ENCODE data around the gene GPR18. TPM values are rescaled to one million over a fixed set of nuclear protein-coding genes. Genes with fewer than 3 reads are reported as not detected.

The GPR18 gene
- total and polyA plus RNA-seq, 7 experiments from 2014 or later, result 11.5 to 40.4 (median 27.9) TPM

DNA sequence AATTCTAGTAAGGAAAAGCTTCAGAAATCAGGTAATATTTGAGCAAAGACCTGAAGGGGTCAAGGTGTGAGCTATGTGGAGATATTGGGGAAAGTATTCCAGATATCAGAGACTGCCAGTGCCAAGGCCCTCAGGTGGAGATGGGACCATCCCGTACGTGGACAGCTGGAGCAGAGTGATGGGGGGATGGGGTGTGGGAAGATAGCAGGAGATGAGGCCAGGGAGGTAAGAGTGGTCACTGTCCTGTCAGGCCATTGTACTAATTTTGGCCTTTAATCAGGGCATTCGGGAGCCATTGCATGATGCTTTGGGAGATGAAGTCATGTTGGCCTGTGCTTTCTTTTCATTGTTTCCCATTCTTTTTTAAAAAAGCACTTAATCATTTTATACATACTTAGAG, 13.1 kb upstream of the GPR18 start:
- H3K4me1 ChIP-seq (ENCODE audit: control insufficient read depth in 2 of 2, insufficient read depth in 2 of 2, low read length in 2 of 2), result peaks cover 42 to 59% of the 10 kb centered on the region in 2 donors
- ChIA-PET CTCF (interaction anchor here (0.6 to 10.8 kb wide), 18 partner anchors 12 to 166 kb away, joined by 3 to 258 read pairs (median 14); partner anchors contain the start of genes GPR183 and UBAC2), POLR2A (interaction anchor here (0.7 to 7.4 kb wide), 24 partner anchors 20 to 231 kb away, joined by 3 to 94 read pairs (median 6); partner anchors contain the start of genes GPR183 and UBAC2)
- Mint-ChIP-seq H3K4me3 (peak overlapping the region in 6 of 10 donors; percentile 1 to 70 (median 49)), H3K4me1 (peaks cover 39 to 75% (median 66%) of the 10 kb centered on the region in 7 donors), H3K9me3 (peaks cover 0 to 6% (median 3%) of the 10 kb centered on the region in 11 donors), H3K27ac (peak overlapping the region in 8 of 9 donors; percentile 90 to 95 (median 92)), H3K27me3 (no peaks in the 10 kb centered on the region), H3K36me3 (peaks cover 4 to 36% (median 26%) of the 10 kb centered on the region in 5 donors)
- peak overlapping the region; percentile 46 for H3K27ac ChIP-seq (ENCODE audit: low read depth, low read length)
- ATAC-seq, result no peak
- peaks cover 0 to 10% (median 3%) of the 10 kb centered on the region in 3 experiments for H3K36me3 ChIP-seq (ENCODE audit: control insufficient read depth in 2 of 3, insufficient read depth in 3 of 3, low read length in 3 of 3)
- H3K9me3 ChIP-seq (ENCODE audit: control insufficient read depth in 2 of 3, low read length in 3 of 3), result peaks cover 0 to 7% (median 0%) of the 10 kb centered on the region in 3 experiments
- DNase-seq, result no peak
- no peak overlapping the region for H3K4me3 ChIP-seq (ENCODE audit: low read length)
- H3K27me3 ChIP-seq (ENCODE audit: control insufficient read depth in 2 of 2, insufficient read depth in 2 of 2, low read length in 2 of 2), result no peaks in the 10 kb centered on the region
- intact Hi-C loops (cut with micrococcal nuclease), result loop anchor here in 1 of 2 donors (5.0 kb wide), 1 partner anchor 36 kb away; the partner anchor contains the start of gene GPR183

DNA sequence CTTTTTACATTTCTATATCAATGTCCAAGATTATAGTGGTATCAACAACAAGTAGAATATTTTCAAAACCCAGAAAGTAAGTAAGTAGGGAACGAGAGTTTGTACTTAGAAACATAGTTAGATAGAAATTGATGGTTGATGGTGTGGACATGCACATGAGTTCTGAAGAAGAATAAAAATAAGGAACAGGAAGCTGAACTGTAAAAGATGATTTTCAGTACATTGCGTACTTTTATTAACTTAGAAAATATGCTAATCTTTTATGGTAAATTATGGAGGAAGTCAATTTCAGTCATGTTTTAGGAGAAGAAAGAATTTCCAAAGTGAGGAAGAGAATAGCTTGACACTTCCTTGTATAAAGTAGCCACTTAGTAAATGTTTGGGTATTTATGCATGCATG, 12.3 kb upstream of the GPR18 start:
- intact Hi-C loops (cut with micrococcal nuclease), result loop anchor here (1.0 to 5.0 kb wide), 2 partner anchors 12 to 37 kb away; partner anchors contain the start of gene GPR183 (in 1 of the 2)
- H3K27ac ChIP-seq (ENCODE audit: low read depth, low read length), result peak overlapping the region; percentile 46
- CTCF ChIA-PET, result interaction anchor here (0.7 to 10.8 kb wide), 40 partner anchors 9 to 965 kb away, joined by 3 to 258 read pairs (median 7); partner anchors contain the start of genes GPR183 and UBAC2
- Mint-ChIP-seq H3K27me3 (no peaks in the 10 kb centered on the region), H3K27ac (peak overlapping the region in 8 of 9 donors; percentile 78 to 94 (median 92)), H3K4me1 (peaks cover 36 to 73% (median 65%) of the 10 kb centered on the region in 7 donors), H3K4me3 (peak overlapping the region in 6 of 10 donors; percentile 3 to 52 (median 18)), H3K36me3 (peaks cover 4 to 37% (median 26%) of the 10 kb centered on the region in 5 donors), H3K9me3 (peaks cover 0 to 6% (median 3%) of the 10 kb centered on the region in 11 donors)
- no peak overlapping the region for H3K4me3 ChIP-seq (ENCODE audit: low read length)
- H3K36me3 ChIP-seq (ENCODE audit: control insufficient read depth in 2 of 3, insufficient read depth in 3 of 3, low read length in 3 of 3), result peaks cover 0 to 10% (median 3%) of the 10 kb centered on the region in 3 experiments
- no peak for DNase-seq
- H3K9me3 ChIP-seq (ENCODE audit: control insufficient read depth in 2 of 3, low read length in 3 of 3), result peaks cover 0 to 7% (median 0%) of the 10 kb centered on the region in 3 experiments
- ATAC-seq, result peak; percentile 6
- H3K27me3 ChIP-seq (ENCODE audit: control insufficient read depth in 2 of 2, insufficient read depth in 2 of 2, low read length in 2 of 2), result no peaks in the 10 kb centered on the region
- POLR2A ChIA-PET, result interaction anchor here (0.6 to 7.4 kb wide), 33 partner anchors 13 to 226 kb away, joined by 3 to 94 read pairs (median 4); partner anchors contain the start of genes GPR183 and UBAC2
- H3K4me1 ChIP-seq (ENCODE audit: control insufficient read depth in 2 of 2, insufficient read depth in 2 of 2, low read length in 2 of 2), result peaks cover 37 to 56% of the 10 kb centered on the region in 2 donors

DNA sequence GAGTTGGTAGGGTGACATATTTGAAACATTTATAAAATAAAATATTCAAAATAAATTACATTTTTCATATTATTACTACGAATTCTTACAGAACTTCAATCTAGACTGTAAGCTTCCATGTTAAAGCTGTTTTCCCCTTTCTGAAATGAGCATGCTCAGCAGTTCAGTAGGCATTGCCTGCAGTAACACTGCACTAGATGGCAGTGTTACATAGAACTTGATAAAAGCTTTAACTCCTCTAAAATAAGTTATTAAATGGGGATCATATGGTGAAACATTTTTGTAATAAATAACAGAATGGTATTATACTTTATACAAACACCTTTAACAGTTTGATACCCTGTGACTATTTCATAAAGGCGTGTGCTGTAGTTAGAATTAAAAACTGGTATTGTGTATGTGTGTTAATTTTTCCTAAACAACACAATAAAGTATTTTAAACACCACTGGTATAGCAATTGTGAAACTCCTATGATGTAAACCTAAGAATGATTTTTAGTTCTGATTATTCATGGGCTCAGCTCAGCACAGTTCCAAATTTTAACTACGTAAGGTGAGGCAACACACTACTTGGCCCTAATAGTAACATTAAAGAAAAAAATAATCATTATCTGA, 11.6 kb upstream of the GPR18 start:
- peaks cover 4 to 35% (median 20%) of the 10 kb centered on the region in 5 donors for H3K36me3 Mint-ChIP-seq
- H3K4me3 Mint-ChIP-seq, result peak overlapping the region in 1 of 10 donors; percentile 52
- Histone ChIP-seq H3K27me3 (ENCODE audit: control insufficient read depth in 2 of 2, insufficient read depth in 2 of 2, low read length in 2 of 2) (no peaks in the 10 kb centered on the region), H3K9me3 (ENCODE audit: control insufficient read depth in 2 of 3, low read length in 3 of 3) (peaks cover 0 to 7% (median 0%) of the 10 kb centered on the region in 3 experiments), H3K36me3 (ENCODE audit: control insufficient read depth in 2 of 3, insufficient read depth in 3 of 3, low read length in 3 of 3) (peaks cover 0 to 10% (median 3%) of the 10 kb centered on the region in 3 experiments), H3K27ac (ENCODE audit: low read depth, low read length) (peak overlapping the region; percentile 46), H3K4me1 (ENCODE audit: control insufficient read depth in 2 of 2, insufficient read depth in 2 of 2, low read length in 2 of 2) (peaks cover 38 to 54% of the 10 kb centered on the region in 2 donors), H3K4me3 (ENCODE audit: low read length) (no peak overlapping the region)
- H3K27me3 Mint-ChIP-seq, result no peaks in the 10 kb centered on the region
- DNase-seq, result peak in 7 of 9 donors; percentile 51 to 71 (median 58)
- peak; percentile 84 for ATAC-seq
- H3K27ac Mint-ChIP-seq, result peak overlapping the region in 8 of 9 donors; percentile 63 to 94 (median 92)
- intact Hi-C loops (cut with micrococcal nuclease), result loop anchor here (1.0 to 10.0 kb wide), 20 partner anchors 13 to 1245 kb away; partner anchors contain the start of genes GPR183 (in 2 of the 2) and PCCA (in 1 of the 2)
- peaks cover 35 to 73% (median 65%) of the 10 kb centered on the region in 7 donors for H3K4me1 Mint-ChIP-seq
- peaks cover 0 to 6% (median 3%) of the 10 kb centered on the region in 11 donors for H3K9me3 Mint-ChIP-seq
- POLR2A ChIA-PET, result interaction anchor here (0.5 to 7.4 kb wide), 42 partner anchors 9 to 232 kb away, joined by 3 to 94 read pairs (median 4); partner anchors contain the start of genes GPR183 and UBAC2
- CTCF ChIA-PET, result interaction anchor here (0.6 to 10.8 kb wide), 61 partner anchors 8 to 966 kb away, joined by 3 to 258 read pairs (median 5); partner anchors contain the start of genes GPR18, GPR183 and UBAC2

DNA sequence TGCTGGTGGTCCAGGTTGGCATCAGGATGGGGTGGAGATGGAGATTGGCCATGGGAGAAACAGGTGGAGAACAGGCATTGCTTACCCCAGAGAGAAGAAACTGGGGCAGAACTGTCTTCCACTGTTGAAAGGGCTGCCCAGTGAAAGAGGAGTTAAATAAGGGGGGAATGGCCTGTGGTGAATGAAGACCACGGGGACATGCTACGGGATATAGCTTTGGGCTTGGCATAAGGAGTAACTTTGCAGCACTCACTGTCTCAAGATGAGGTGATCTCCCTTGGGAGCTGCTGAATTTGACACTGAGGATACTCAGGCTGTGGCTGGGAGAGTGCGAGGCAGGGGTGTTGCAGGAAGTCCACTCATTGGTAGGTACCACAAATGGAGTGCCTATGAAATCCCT, 10.6 kb upstream of the GPR18 start:
- intact Hi-C loops (cut with micrococcal nuclease), result loop anchor here (1.0 to 10.0 kb wide), 18 partner anchors 38 to 1246 kb away; partner anchors contain the start of genes GPR183 (in 1 of the 2) and PCCA (in 1 of the 2)
- Histone ChIP-seq H3K4me1 (ENCODE audit: control insufficient read depth in 2 of 2, insufficient read depth in 2 of 2, low read length in 2 of 2) (peaks cover 38 to 54% of the 10 kb centered on the region in 2 donors), H3K4me3 (ENCODE audit: low read length) (no peak overlapping the region), H3K27me3 (ENCODE audit: control insufficient read depth in 2 of 2, insufficient read depth in 2 of 2, low read length in 2 of 2) (no peaks in the 10 kb centered on the region), H3K9me3 (ENCODE audit: control insufficient read depth in 2 of 3, low read length in 3 of 3) (peaks cover 0 to 7% (median 0%) of the 10 kb centered on the region in 3 experiments), H3K27ac (ENCODE audit: low read depth, low read length) (peak overlapping the region; percentile 24), H3K36me3 (ENCODE audit: control insufficient read depth in 2 of 3, insufficient read depth in 3 of 3, low read length in 3 of 3) (peaks cover 0 to 10% (median 3%) of the 10 kb centered on the region in 3 experiments)
- Mint-ChIP-seq H3K9me3 (peaks cover 0 to 6% (median 3%) of the 10 kb centered on the region in 11 donors), H3K4me1 (peaks cover 34 to 74% (median 65%) of the 10 kb centered on the region in 7 donors), H3K4me3 (no peak overlapping the region), H3K27ac (peak overlapping the region in 8 of 9 donors; percentile 14 to 76 (median 66)), H3K36me3 (peaks cover 4 to 32% (median 15%) of the 10 kb centered on the region in 5 donors), H3K27me3 (no peaks in the 10 kb centered on the region)
- POLR2A ChIA-PET, result interaction anchor here (0.6 to 7.4 kb wide), 25 partner anchors 11 to 166 kb away, joined by 3 to 94 read pairs (median 5); partner anchors contain the start of genes GPR183 and UBAC2
- CTCF ChIA-PET, result interaction anchor here (0.6 to 10.8 kb wide), 37 partner anchors 10 to 966 kb away, joined by 3 to 258 read pairs (median 5); partner anchors contain the start of genes GPR18, GPR183 and UBAC2
- DNase-seq (no peak), ATAC-seq (no peak)

DNA sequence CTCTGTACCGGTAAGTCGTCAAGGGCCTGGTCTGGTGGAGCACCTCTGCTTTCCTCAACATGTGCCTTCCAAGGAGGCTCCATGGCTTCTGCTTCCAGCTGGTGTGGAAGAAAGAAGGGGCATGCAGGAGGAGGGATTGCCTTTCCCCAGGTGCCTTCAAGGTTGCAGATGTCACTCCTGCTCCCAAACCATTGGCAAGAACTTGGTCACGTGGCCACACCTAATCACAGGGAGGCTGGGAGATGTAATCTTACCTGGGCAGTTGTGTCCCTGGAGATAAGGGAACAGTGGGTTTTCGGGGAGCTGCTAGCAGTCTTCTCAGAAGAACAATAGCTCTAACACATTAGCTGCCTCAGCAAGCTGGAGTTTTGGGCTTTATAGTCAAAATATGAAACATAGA, 9.7 kb upstream of the GPR18 start:
- Mint-ChIP-seq H3K27me3 (no peaks in the 10 kb centered on the region), H3K36me3 (peaks cover 4 to 24% (median 11%) of the 10 kb centered on the region in 5 donors), H3K9me3 (peaks cover 0 to 6% (median 2%) of the 10 kb centered on the region in 11 donors), H3K27ac (peak overlapping the region in 5 of 9 donors; percentile 4 to 75 (median 71)), H3K4me3 (no peak overlapping the region), H3K4me1 (peaks cover 31 to 74% (median 65%) of the 10 kb centered on the region in 7 donors)
- ChIA-PET POLR2A (interaction anchor here (0.7 to 7.4 kb wide), 12 partner anchors 12 to 149 kb away, joined by 3 to 94 read pairs (median 4); partner anchors contain the start of gene GPR183), CTCF (interaction anchor here (0.6 to 10.8 kb wide), 13 partner anchors 10 to 169 kb away, joined by 3 to 258 read pairs (median 15); partner anchors contain the start of genes GPR18 and UBAC2)
- H3K4me1 ChIP-seq (ENCODE audit: control insufficient read depth in 2 of 2, insufficient read depth in 2 of 2, low read length in 2 of 2), result peaks cover 43 to 53% of the 10 kb centered on the region in 2 donors
- no peak overlapping the region for H3K4me3 ChIP-seq (ENCODE audit: low read length)
- no peak for ATAC-seq
- peaks cover 0 to 10% (median 3%) of the 10 kb centered on the region in 3 experiments for H3K36me3 ChIP-seq (ENCODE audit: control insufficient read depth in 2 of 3, insufficient read depth in 3 of 3, low read length in 3 of 3)
- H3K27ac ChIP-seq (ENCODE audit: low read depth, low read length), result peak overlapping the region; percentile 24
- no peak for DNase-seq
- no peaks in the 10 kb centered on the region for H3K27me3 ChIP-seq (ENCODE audit: control insufficient read depth in 2 of 2, insufficient read depth in 2 of 2, low read length in 2 of 2)
- intact Hi-C loops (cut with micrococcal nuclease), result loop anchor here (2.0 to 10.0 kb wide), 8 partner anchors 39 to 1247 kb away; partner anchors contain the start of genes GPR183 (in 1 of the 2) and PCCA (in 1 of the 2)
- H3K9me3 ChIP-seq (ENCODE audit: control insufficient read depth in 2 of 3, low read length in 3 of 3), result peaks cover 0 to 7% (median 0%) of the 10 kb centered on the region in 3 experiments
